ENCODE results near the gene TGFBR3L.

DNA sequence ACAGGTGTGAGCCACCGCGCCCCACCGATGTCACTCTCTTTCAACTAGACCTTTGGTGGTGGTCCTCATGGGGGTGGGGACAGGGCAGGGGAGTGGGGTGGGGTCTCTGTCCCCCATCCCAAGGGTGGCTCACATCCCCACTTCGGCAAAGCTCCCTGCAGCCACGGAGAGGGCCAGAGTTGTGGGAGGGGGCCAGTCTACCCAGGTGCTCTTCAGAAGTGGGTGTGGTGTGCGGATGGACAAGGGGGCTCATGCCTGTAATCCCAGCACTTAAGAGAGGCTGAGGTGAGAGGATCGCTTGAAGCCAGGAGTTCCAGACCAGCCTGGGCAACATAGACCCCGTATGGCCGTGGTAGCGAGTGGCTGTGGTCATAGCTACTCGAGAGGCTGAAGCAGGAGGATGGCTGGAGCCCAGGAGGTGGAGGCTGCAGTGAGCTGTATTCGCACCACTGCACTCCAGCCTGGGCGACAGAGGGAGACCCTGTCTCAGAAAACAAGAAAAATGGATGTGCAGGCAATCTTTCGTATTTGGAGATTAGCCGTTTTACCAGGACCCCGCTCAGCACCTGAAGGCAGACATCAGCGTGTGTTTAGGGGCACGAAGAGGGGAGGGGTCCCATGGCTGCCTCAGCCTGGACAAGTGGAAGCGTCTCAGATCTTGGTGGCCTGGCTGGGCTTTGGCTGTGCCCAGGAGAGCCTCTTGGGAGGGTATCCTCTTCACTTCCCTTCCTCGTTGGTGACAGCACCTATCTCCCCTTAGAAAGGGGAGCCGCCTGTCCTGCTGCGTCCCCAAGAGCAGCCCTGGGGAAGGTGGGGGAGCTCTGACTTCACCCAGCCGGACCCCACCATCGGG lies 846 bp downstream of the TGFBR3L start:
- TF ChIP-seq, protein P1, sequence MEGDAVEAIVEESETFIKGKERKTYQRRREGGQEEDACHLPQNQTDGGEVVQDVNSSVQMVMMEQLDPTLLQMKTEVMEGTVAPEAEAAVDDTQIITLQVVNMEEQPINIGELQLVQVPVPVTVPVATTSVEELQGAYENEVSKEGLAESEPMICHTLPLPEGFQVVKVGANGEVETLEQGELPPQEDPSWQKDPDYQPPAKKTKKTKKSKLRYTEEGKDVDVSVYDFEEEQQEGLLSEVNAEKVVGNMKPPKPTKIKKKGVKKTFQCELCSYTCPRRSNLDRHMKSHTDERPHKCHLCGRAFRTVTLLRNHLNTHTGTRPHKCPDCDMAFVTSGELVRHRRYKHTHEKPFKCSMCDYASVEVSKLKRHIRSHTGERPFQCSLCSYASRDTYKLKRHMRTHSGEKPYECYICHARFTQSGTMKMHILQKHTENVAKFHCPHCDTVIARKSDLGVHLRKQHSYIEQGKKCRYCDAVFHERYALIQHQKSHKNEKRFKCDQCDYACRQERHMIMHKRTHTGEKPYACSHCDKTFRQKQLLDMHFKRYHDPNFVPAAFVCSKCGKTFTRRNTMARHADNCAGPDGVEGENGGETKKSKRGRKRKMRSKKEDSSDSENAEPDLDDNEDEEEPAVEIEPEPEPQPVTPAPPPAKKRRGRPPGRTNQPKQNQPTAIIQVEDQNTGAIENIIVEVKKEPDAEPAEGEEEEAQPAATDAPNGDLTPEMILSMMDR (IDR thresholded peaks at IDR 0.05), result no peak
- no peak for TF ChIP-seq POLR2A (IDR thresholded peaks at IDR 0.05)

All from testis (tissue), 2 donors.